GM18867 (cell line): ENCODE measurements around the gene SGPP2.
A peak's percentile ranks its signal among the peaks of the same experiment; 100 is the strongest.

Source experiments
- ATAC-seq: cut with Tn5 transposase; IDR thresholded peaks from one replicate; pipeline ENCODE4 v1.9.1; 2021; ENCODE audit warnings: mild to moderate bottlenecking, moderate library complexity; ENCODE audit not compliant: unreplicated experiment

Gene SGPP2

DNA sequence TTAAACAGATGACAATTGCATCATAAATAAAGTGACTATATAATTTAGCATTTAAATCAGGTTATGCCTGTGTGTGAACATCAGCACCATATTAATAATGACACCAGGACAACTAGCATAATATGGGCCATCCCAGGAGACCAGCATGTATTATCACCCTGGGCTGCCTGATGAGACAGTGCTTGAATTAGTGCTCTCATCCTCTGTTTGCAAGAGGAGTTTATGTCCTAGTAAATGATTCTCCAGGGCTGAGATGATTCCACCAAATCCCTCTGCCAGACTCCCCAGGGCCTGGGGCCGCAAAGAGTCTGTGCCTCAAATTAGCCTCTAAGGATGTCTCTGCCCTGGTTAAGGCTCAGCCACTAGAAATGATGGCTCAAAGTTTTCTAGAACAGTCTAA, 97.7 kb downstream of the SGPP2 start:
- ATAC-seq, result no peak

GRCh38 chr2:222523783-222524544, 99.6 kb downstream of the SGPP2 start:
- ATAC-seq, result peak; percentile 50

- ATAC-seq, result no peak
Measured at GRCh38 chr2:222525811-222526210, 101.5 kb downstream of the SGPP2 start.

DNA sequence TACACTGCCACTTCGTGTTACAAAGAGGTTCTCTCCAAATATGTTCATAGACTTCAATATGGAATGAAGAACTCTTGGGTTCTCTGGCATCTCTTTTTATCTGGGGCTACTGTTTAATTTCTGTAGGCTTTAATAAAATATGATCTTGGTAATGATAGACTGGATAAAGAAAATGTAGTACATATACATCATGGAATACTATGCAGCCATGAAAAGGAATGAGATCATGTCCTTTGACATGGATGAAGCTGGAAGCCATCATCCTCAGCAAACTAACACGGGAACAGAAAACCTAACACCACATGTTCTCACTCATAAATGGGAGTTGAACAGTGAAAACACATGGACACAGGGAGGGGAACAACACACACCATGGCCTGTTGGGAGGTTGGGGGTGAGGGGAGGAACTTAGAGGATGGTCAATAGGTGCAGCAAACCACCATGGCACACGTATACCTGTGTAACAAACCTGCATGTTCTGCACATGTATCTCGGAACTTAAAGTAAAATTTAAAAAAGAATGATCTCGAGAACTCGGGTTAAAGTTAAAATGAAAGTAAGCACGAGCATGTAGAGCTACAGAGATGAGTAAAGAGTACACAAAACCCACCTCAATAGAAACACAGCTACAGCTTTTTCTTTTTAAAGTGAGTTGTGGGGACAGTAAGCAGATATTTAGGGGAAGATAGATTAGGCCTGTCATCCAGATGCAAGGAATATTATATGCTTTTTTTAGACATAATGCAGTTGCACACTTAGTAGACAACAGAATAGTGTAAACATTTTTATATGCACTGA, 102.3 kb downstream of the SGPP2 start:
- no peak for ATAC-seq

GRCh38 chr2:222532315-222532714, 108.0 kb downstream of the SGPP2 start:
- ATAC-seq, result no peak

- no peak for ATAC-seq
Measured at GRCh38 chr2:222535477-222535876, 111.1 kb downstream of the SGPP2 start.

- ATAC-seq, result no peak
Measured at GRCh38 chr2:222538535-222538934, 114.2 kb downstream of the SGPP2 start.

DNA sequence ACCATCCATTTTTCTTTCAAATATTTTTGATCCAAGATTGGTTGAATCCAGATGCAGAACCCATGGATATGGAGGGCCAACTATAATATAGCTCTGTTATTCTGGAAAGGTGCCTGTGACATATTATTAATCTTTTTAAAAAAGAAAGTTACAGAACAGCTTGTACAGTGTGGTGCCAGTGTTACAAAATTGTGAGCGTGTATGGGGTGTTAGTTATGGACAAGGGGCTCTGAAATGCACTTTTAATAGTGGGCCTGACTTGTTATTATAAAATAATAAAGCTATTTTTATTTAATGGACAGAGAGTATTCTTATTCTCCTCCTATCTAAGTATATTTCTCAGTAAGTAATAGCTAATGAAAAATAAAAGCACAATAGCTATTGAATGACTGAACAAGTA, 120.3 kb downstream of the SGPP2 start:
- no peak for ATAC-seq

GRCh38 chr2:222545823-222546795, 121.8 kb downstream of the SGPP2 start:
- no peak for ATAC-seq

- no peak for ATAC-seq
Measured at GRCh38 chr2:222547083-222547482, 122.7 kb downstream of the SGPP2 start.

DNA sequence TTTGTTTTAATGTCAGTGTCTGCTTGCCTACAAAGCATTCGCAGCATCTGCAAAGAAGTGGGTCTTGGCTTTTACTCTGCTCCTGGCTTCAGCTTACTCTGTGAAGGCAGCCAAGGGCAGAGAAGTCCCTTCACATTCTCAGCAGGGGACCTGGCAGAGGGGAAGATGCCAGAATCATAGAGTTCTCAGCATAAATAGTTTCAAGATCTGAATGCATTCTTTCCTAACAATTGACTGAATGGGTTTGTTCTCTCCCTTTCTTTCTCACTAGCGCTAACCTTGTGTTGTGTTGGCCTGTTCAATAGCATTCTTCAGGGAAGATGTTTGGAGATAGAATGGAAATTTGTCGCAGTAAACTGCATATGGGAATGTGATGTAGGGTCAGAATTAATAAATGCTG, 124.6 kb downstream of the SGPP2 start:
- ATAC-seq, result no peak

DNA sequence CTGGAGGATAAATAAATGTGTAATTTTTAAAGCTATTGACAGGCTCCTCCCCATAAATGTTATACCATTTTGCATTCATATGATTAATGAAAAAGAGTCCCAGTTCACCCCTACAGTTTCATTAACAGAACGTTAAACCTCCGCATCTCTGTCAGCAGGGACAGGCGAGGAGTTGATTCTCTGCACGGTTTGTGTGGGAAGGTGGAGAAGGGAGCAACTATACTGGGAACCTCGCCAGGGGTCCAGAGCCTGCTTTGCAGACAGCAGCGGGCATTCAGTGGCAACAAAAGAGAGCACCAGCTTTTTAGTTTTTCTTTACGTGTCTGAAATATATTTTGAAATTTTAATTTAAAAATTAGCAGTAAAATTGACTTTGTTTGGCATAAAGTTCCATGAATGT, 130.2 kb downstream of the SGPP2 start:
- no peak for ATAC-seq

- no peak for ATAC-seq
Measured at GRCh38 chr2:222561151-222561550, 136.8 kb downstream of the SGPP2 start.

GRCh38 chr2:222561817-222562645, 137.7 kb downstream of the SGPP2 start:
- ATAC-seq, result peak; percentile 86

- ATAC-seq, result no peak
Measured at GRCh38 chr2:222563106-222563718, 138.9 kb downstream of the SGPP2 start.

DNA sequence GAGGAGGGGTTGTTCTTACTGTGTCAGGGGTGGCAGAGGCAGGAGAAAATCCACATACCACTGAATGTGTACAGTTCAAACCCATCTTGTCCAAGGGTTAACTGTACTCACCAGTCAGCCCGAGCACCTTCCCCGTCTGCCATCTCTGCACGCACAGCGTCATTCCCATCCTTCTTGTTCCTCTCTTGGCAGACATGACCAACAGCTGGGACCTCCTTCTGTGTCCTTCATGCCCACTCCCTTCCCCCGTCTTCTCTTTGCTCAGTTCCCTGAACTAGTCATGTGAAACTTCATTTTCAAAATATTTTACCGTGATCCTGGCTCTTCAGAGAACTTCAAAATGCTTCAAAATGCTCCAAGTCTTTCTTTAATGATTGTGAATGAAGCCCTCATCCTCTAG, 139.6 kb downstream of the SGPP2 start:
- ATAC-seq, result no peak

- ATAC-seq, result no peak
Measured at GRCh38 chr2:222566229-222566628, 141.9 kb downstream of the SGPP2 start.

- ATAC-seq, result no peak
Measured at GRCh38 chr2:222568865-222569264, 144.5 kb downstream of the SGPP2 start.

GRCh38 chr2:222569826-222570225, 145.5 kb downstream of the SGPP2 start:
- no peak for ATAC-seq

DNA sequence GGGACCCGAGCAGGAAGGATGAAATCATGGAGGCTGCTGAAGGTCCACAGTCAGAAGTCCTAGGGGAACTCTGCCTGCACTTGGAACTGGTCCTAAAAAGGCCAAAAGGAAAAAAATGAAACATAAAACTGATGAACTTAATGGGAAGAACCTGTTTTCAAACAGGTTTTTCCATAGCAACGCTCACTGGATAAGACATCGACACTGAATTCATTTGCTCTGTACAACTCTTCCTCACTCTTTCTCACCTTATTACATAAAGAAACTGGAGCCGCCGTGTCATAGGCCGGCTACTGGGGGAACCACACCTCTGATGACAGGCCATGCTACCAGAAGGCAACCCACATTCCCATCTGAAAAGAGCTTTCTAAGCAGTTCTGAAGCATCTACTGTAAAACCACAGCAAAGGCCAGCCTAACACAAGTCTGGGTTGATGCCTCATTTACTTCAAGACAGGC, 147.9 kb downstream of the SGPP2 start:
- ATAC-seq, result no peak
